ENCODE data around the gene PCDHB15.

GRCh38 chr5:141196363-141196762, 48.8 kb upstream of the PCDHB15 start:
- TF ChIP-seq POLR2AphosphoS5 (IDR thresholded peaks at IDR 0.05; ENCODE audit: low read depth, low read length) (no peak), TAF1 (IDR thresholded peaks at IDR 0.05; ENCODE audit: borderline replicate concordance, insufficient read depth, low read length) (no peak), SIN3A (IDR thresholded peaks at IDR 0.05; ENCODE audit: borderline replicate concordance, insufficient read depth, low read length) (no peak)
- TF ChIP-seq, protein P1, sequence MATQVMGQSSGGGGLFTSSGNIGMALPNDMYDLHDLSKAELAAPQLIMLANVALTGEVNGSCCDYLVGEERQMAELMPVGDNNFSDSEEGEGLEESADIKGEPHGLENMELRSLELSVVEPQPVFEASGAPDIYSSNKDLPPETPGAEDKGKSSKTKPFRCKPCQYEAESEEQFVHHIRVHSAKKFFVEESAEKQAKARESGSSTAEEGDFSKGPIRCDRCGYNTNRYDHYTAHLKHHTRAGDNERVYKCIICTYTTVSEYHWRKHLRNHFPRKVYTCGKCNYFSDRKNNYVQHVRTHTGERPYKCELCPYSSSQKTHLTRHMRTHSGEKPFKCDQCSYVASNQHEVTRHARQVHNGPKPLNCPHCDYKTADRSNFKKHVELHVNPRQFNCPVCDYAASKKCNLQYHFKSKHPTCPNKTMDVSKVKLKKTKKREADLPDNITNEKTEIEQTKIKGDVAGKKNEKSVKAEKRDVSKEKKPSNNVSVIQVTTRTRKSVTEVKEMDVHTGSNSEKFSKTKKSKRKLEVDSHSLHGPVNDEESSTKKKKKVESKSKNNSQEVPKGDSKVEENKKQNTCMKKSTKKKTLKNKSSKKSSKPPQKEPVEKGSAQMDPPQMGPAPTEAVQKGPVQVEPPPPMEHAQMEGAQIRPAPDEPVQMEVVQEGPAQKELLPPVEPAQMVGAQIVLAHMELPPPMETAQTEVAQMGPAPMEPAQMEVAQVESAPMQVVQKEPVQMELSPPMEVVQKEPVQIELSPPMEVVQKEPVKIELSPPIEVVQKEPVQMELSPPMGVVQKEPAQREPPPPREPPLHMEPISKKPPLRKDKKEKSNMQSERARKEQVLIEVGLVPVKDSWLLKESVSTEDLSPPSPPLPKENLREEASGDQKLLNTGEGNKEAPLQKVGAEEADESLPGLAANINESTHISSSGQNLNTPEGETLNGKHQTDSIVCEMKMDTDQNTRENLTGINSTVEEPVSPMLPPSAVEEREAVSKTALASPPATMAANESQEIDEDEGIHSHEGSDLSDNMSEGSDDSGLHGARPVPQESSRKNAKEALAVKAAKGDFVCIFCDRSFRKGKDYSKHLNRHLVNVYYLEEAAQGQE (IDR thresholded peaks at IDR 0.05; ENCODE audit: insufficient read depth in 1 of 2, low read depth in 2 of 2, low read length in 2 of 2): no peak

All from PFSK-1 (cell line).